SK-N-SH treated with all-trans-retinoic acid at 6 μM for 48 hours (cell line): Measurements from ENCODE around the gene ZSWIM6.

Experiments used
- ATAC-seq: fragments of 200-7000 bp; cut with Tn5 transposase; 3 replicates; pipeline ENCODE4 v1.9.1; 2020; ENCODE audit warnings: mild to moderate bottlenecking, moderate library complexity
- ARNTL ChIP-seq: fragments of 450-650 bp; formaldehyde crosslinking; IDR thresholded peaks from 2 replicates; pipeline ENCODE4 v1.5.0; 2020; ENCODE audit warnings: low read depth, mild to moderate bottlenecking, moderate library complexity, borderline replicate concordance
- BACH2 ChIP-seq: fragments of 250-450 bp; sonication (Bioruptor Pico); IDR thresholded peaks from 2 replicates; pipeline ENCODE4 v1.9.0; 2021; ENCODE audit warnings: mild to moderate bottlenecking, borderline replicate concordance
- CREB5 ChIP-seq: fragments of 250-450 bp; sonication (Bioruptor Pico); IDR thresholded peaks from 2 replicates; pipeline ENCODE4 v1.5.1; 2020; ENCODE audit warnings: low read depth, mild to moderate bottlenecking, moderate library complexity
- CSDC2 ChIP-seq: fragments of 250-450 bp; sonication (Bioruptor Pico); IDR thresholded peaks from 2 replicates; pipeline ENCODE4 v1.5.0; 2020; ENCODE audit warnings: mild to moderate bottlenecking, moderate library complexity
- CSRNP3 ChIP-seq: fragments of 250-450 bp; sonication (Bioruptor Pico); IDR thresholded peaks from 2 replicates; pipeline ENCODE4 v1.5.1; 2021; ENCODE audit warnings: mild to moderate bottlenecking, moderate library complexity
- ESRRG ChIP-seq: fragments of 250-450 bp; sonication (Bioruptor Pico); IDR thresholded peaks from 2 replicates; pipeline ENCODE4 v1.6.1; 2021; ENCODE audit warnings: mild to moderate bottlenecking
- GLIS3 ChIP-seq: fragments of 250-450 bp; sonication (Bioruptor Pico); IDR thresholded peaks from 2 replicates; pipeline ENCODE4 v1.5.0; 2020; ENCODE audit warnings: mild to moderate bottlenecking, moderate library complexity
- ISL1 ChIP-seq: fragments of 250-450 bp; sonication (Bioruptor Pico); IDR thresholded peaks from 2 replicates; pipeline ENCODE4 v2.1.2; 2022; ENCODE audit warnings: mild to moderate bottlenecking, moderate library complexity
- OSR1 ChIP-seq: fragments of 250-450 bp; sonication (Bioruptor Pico); IDR thresholded peaks from 2 replicates; pipeline ENCODE4 v1.8.0; 2022; ENCODE audit warnings: moderate library complexity, mild to moderate bottlenecking, inconsistent platforms
- PATZ1 ChIP-seq: fragments of 250-450 bp; sonication (Bioruptor Pico); IDR thresholded peaks from 2 replicates; pipeline ENCODE4 v1.8.0; 2020; ENCODE audit warnings: mild to moderate bottlenecking, moderate library complexity, borderline replicate concordance
- POU6F1 ChIP-seq: fragments of 250-450 bp; sonication (Bioruptor Pico); IDR thresholded peaks from 2 replicates; pipeline ENCODE4 v1.8.0; 2021; ENCODE audit warnings: low read depth, mild to moderate bottlenecking, moderate library complexity, borderline replicate concordance
- RARB ChIP-seq: fragments of 250-450 bp; sonication (Bioruptor Pico); IDR thresholded peaks from 2 replicates; pipeline ENCODE4 v1.8.0; 2021; ENCODE audit warnings: mild to moderate bottlenecking, moderate library complexity
- TCF4 ChIP-seq: fragments of 250-450 bp; sonication (Bioruptor Pico); IDR thresholded peaks from 2 replicates; pipeline ENCODE4 v1.8.0; 2021; ENCODE audit warnings: mild to moderate bottlenecking, moderate library complexity, borderline replicate concordance
- TOX ChIP-seq: fragments of 250-450 bp; sonication (Bioruptor Pico); IDR thresholded peaks from 2 replicates; pipeline ENCODE4 v1.8.0; 2021; ENCODE audit warnings: mild to moderate bottlenecking, moderate library complexity, borderline replicate concordance
- TSHZ2 ChIP-seq: fragments of 250-450 bp; sonication (Bioruptor Pico); IDR thresholded peaks from 2 replicates; pipeline ENCODE4 v1.5.0; 2020; ENCODE audit warnings: mild to moderate bottlenecking, moderate library complexity
- ZC3H10 ChIP-seq: fragments of 250-450 bp; sonication (Bioruptor Pico); IDR thresholded peaks from 2 replicates; pipeline ENCODE4 v1.5.1; 2021; ENCODE audit warnings: mild to moderate bottlenecking, moderate library complexity
- ZFP3 ChIP-seq: fragments of 250-450 bp; sonication (Bioruptor Pico); IDR thresholded peaks from 2 replicates; pipeline ENCODE4 v1.5.0; 2020; ENCODE audit warnings: mild to moderate bottlenecking, moderate library complexity
- ZFP30 ChIP-seq: fragments of 450-650 bp; formaldehyde crosslinking; IDR thresholded peaks from 2 replicates; pipeline ENCODE4 v1.5.0; 2022; ENCODE audit warnings: mild to moderate bottlenecking, moderate library complexity
- ZNF565 ChIP-seq: fragments of 450-650 bp; formaldehyde crosslinking; conservative IDR thresholded peaks from 2 replicates; pipeline ENCODE4 v1.5.0; 2020; ENCODE audit warnings: low read depth, mild to moderate bottlenecking, moderate library complexity
- ZNF70 ChIP-seq: fragments of 450-650 bp; formaldehyde crosslinking; IDR thresholded peaks from 2 replicates; pipeline ENCODE4 v1.5.0; 2020; ENCODE audit warnings: mild to moderate bottlenecking, moderate library complexity
- ZNF8 ChIP-seq: fragments of 450-650 bp; formaldehyde crosslinking; IDR thresholded peaks from 2 replicates; pipeline ENCODE4 v1.5.0; 2020; ENCODE audit warnings: mild to moderate bottlenecking, moderate library complexity

The ZSWIM6 gene

GRCh38 chr5:61586096-61587084 lies 254.3 kb downstream of the ZSWIM6 start (continued):
- 0 out of 2 replicates have a peak, but pooled peaks have one; percentile 42 for TF ChIP-seq CSRNP3 (CRISPR knock-in tag)

- no peak for ATAC-seq
- no peak for TF ChIP-seq GLIS3 (CRISPR knock-in tag)
- no peak for TF ChIP-seq ESRRG (CRISPR knock-in tag)
- no peak for TF ChIP-seq ISL1 (CRISPR knock-in tag)
- no peak for TF ChIP-seq TSHZ2
- TF ChIP-seq TCF4 (CRISPR knock-in tag), result no peak
- TF ChIP-seq ZNF565 (CRISPR knock-in tag), result no peak
- no peak for TF ChIP-seq CSDC2 (CRISPR knock-in tag)
- no peak for TF ChIP-seq RARB (CRISPR knock-in tag)
- no peak for TF ChIP-seq ARNTL (CRISPR knock-in tag)
These were observed 255.1 kb downstream of the ZSWIM6 start for GRCh38 chr5:61587125-61587524.

- ATAC-seq, result no peak
- TF ChIP-seq OSR1 (CRISPR knock-in tag), result no peak
- TF ChIP-seq TOX (CRISPR knock-in tag), result no peak
- no peak for TF ChIP-seq TCF4 (CRISPR knock-in tag)
- TF ChIP-seq POU6F1 (CRISPR knock-in tag), result no peak
- no peak for TF ChIP-seq PATZ1 (CRISPR knock-in tag)
- TF ChIP-seq CSRNP3 (CRISPR knock-in tag), result no peak
- no peak for TF ChIP-seq CREB5
- no peak for TF ChIP-seq ESRRG (CRISPR knock-in tag)
- TF ChIP-seq ZC3H10, result no peak
- no peak for TF ChIP-seq ZFP30 (CRISPR knock-in tag)
- no peak for TF ChIP-seq ZNF70 (CRISPR knock-in tag)
- TF ChIP-seq ZNF8 (CRISPR knock-in tag), result no peak
- TF ChIP-seq CSDC2 (CRISPR knock-in tag), result no peak
- TF ChIP-seq BACH2 (CRISPR knock-in tag), result no peak
- no peak for TF ChIP-seq ARNTL (CRISPR knock-in tag)
- TF ChIP-seq ZNF565 (CRISPR knock-in tag), result no peak
- TF ChIP-seq ISL1 (CRISPR knock-in tag), result no peak
- no peak for TF ChIP-seq ZFP3 (CRISPR knock-in tag)
These were observed 256.2 kb downstream of the ZSWIM6 start for GRCh38 chr5:61588216-61588615.
